Left ventricle myocardium superior (tissue), 1 donor: ENCODE measurements around the gene TMEM244. TPM values are rescaled to one million over a fixed set of nuclear protein-coding genes. Genes with fewer than 3 reads are reported as not detected.
"Not testable (repeated sequence)": the region's sequence is repeated elsewhere in the genome, so short reads cannot be mapped to it uniquely, and the experiment has no call there.

Experiments
- ATAC-seq: fragments of 200-7000 bp; cut with Tn5 transposase; one replicate; pipeline ENCODE4 v1.9.1; 2020; ENCODE audit warnings: mild to moderate bottlenecking, moderate library complexity
- DNase-seq: peaks from one replicate; pipeline ENCODE4 v3.0.0-alpha.2; 2020
- intact Hi-C: fragments of 100-400 bp; cut with micrococcal nuclease; formaldehyde crosslinking; loops from one replicate; pipeline ENCODE4 v1.11.0; 2022
- long read RNA-seq: library from polyadenylated mRNA; unstranded; transcript quantifications from one replicate; pipeline ENCODE4 v2.0.0, GENCODE V29; 2021
- total RNA-seq: library from RNA; stranded (reverse); fragmentation: NEBNext Ultra II Directional; extraction: Animal tissue kit (Norgen Biotek cat#: 25700); gene quantifications from one replicate; pipeline ENCODE4 v1.2.1, GENCODE V29; 2021
- donor health status: DM: no; HTN: yes; CAD: no; lungs with severe emphysema.

TMEM244 gene, protein sequence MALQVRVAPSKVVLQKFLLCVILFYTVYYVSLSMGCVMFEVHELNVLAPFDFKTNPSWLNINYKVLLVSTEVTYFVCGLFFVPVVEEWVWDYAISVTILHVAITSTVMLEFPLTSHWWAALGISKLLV
- not detected for total RNA-seq
- long read RNA-seq = 0 reads

DNA sequence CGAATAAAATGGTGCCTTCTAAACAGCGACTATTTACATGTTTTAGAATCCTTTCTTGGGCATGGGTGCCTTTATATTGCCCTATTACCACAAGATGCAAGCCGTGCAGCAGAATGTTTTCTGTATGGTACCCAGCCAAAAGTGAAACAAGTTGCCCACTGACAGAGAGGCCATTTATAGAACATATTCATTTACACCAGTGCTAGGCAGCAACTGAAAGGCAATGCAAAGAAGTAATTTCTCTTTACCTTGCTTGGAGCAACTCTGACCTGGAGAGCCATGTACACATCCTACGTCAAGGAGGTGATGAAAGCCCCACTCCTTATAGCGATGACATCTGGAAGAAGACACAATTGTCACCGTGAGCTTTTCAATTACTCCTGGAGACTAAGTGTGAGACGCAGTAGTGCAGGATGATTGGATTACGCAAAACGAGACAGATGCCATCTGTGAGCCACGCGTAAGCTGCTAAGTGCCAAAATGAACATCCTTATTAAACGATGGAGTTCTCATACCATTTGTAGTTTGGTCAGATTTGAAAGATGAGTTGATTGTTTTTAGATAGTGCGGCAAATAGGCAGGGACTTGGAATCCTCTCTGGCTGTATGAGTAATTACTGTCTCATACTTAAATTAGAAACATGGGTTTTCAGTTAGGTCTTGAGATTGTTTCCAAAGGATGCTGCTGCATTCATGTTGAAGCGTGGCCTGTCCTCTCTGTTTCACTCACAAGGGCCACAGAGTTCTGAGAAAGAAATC lies at the start of gene TMEM244:
TSS of gene TMEM244 (minus strand) at position 408 of the 758 bp plus-strand sequence. CDS start at position 281, 127 bp downstream.
- no peak for ATAC-seq
- no peak for DNase-seq
- intact Hi-C loops = no loop called here

DNA sequence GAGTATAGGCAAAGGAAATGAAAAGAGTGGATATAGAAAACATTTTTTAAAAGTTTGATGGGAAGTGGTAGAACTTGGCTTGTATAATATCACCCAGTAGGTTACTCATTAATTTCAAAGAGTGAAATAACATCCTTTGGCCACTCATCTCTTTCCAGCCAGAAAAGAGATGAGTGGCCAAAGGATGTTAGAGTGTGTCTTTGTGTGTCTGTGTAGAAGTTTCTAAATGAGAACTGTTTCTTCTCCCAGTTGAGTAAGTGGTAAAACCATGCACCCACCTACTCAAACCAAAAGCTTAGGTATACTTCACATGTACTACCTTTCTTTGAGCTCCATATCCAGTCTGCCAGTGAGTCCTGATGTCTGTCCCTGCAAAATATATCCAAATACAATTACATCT lies 47.7 kb upstream of the TMEM244 start:
- intact Hi-C loops = no loop called here
- ATAC-seq (no peak), DNase-seq (no peak)

DNA sequence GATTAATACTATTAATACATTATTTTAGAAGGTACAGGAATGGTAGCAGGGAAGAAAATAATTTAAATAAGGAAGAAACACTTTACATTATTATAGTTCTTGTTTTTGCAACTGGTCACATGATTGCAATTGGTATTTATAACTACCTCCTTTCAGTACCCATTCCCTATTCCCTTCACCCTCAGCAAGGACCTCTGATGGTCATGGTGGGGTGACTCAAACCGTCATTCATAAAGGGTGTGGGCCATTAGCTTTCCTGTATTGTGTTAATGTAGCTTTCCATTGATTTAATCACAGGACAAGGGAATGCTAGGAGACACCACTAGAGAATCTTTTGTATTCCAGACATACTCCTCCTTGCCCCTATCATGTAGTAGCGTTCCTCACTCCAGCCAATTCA lies 47.2 kb upstream of the TMEM244 start:
- intact Hi-C loops = no loop called here
- ATAC-seq = no peak
- DNase-seq = no peak

DNA sequence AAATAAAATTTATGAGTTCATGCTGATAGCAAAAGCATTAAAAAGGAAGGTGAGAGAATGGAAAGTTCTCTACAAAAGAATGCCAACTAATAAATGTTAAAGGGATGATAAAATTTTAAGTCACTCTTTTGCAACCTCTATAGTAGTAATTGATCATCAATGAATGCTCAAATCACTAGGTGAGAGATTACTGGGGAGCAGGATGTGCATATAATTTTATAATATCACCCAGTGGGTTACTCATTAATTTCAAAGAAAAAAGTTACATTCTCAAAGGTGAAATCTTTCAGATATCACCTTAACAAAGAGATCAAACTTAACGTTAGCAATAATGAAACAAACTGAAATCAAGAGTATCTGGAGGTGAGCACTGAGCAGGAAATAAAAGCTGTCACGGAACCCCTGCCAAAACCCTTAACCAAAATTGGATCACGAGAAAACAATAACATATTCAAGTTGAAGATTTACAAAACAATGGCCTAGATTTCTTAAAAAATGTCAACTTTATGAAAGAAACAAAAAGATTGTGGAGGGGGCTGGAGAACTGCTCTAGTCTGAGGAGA lies 45.5 kb upstream of the TMEM244 start:
- intact Hi-C loops = no loop called here
- DNase-seq (no peak), ATAC-seq (no peak)

DNA sequence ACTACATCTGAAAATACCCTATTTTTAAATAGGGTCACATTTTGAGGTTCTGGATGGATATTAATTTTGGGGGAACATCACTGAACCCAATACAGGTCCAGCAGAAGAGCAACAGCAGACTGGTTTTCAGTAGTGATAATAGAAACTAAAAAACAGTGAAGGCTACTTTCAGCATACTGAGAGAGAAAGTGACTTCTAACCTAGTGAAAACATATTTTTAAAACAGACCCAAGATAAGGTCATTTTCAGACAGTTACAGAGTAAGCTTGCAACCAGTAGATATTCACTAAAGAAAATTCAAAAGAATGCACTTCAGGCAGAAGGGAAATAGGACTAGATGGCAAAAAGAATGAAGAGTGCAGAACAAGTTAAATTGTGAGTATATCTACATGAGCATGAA lies 42.0 kb upstream of the TMEM244 start:
- intact Hi-C loops = no loop called here
- no peak for DNase-seq
- no peak for ATAC-seq

DNA sequence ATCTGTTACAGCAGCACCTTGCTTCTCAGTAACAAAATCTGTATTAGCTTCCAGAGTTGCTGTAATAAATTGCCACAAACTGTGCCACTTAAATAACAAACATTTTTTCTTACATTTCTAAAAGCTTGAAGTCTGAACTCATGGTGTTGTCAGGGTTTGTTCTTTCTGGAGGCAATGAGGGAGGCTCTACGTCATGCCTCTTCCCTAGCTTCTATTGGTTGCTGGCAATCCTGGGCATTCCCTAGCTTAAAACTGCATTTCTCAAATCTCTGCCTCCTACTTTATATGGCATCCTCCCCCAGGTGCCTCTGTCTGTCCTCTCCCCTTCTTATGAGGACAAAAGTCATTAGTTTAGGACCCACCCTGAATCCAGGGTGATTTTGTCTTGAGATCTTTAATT lies 41.6 kb upstream of the TMEM244 start:
- ATAC-seq = no peak
- intact Hi-C loops = no loop called here
- DNase-seq = no peak

DNA sequence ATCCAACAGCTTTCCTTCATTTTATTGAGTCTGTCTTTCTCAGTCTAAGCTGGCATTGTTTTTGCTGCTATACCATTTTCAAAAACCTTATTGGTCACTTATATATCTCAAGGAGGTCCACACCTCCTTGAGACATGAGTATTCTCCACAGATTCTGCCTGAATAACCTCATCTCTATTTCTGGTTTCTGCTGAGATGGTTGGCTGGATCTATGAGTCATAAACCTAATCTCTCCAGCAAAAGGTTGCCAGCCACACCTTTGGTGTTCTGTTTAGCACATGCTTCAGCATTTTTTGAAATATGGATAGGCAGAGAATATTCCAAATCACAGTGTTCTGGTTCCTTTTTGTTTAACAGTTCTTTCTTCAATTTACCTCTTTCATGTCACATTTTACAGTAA lies 40.8 kb upstream of the TMEM244 start:
- ATAC-seq = no peak
- intact Hi-C loops = no loop called here

DNA sequence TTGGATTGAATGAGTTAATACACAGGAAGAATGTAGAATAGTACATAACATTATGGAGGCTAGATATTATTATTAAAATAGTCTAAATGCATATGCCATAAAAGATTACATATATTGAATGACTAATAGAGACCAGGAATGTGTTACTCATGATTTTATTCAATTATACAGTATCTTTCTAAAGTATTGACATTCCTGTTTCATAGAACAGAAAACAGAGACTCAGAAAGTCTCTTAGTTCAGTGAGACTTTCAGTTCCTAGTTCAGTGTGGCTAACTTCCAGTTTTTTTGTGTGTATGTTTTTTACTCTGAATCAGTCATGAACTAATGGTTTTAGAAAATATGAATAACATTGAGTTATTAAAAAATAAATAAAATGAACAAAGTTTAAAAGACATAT lies 34.6 kb upstream of the TMEM244 start:
- intact Hi-C loops = no loop called here
- ATAC-seq = no peak
- DNase-seq = no peak

More for the DNA sequence above, 40.8 kb upstream of the TMEM244 start:
- DNase-seq = no peak

DNA sequence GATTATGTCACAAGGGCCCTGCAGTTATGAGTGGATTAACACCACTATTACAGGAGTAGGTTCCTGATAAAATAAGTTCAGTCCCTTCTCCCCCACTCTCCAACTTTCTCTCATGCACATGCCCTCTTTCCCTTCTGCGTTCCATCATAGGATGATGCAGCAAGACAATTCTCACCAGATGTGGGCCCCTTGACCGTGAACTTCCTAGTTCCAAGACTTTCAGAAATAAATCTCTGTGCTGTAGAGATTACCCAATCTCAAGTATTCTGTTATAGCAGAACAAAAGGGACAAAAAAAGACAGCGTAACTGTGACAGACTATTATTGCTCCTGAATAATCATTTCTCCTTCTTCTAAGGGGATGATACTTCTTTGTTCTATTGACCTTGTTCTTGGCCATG lies 33.8 kb upstream of the TMEM244 start:
- no peak for DNase-seq
- peak; percentile 21 for ATAC-seq
- intact Hi-C loops = no loop called here

DNA sequence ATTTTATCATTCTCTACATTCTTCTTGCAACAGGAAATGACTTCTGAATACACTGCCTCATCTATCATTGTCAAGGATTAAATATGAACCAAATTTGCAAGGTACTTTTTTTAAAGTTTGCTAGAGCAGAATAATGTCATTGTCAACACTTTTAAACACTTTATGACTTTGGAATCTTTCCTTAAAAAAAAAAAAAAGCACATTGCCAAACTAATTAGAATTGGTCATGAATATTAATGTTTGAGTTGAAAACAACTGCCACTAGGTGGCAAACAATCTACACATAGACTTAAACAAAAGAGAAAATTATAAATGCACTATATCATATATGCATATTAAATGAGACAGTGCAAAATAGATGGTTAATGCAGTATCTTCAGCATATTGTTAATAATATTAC lies 32.5 kb upstream of the TMEM244 start:
- no peak for DNase-seq
- intact Hi-C loops = no loop called here
- no peak for ATAC-seq

DNA sequence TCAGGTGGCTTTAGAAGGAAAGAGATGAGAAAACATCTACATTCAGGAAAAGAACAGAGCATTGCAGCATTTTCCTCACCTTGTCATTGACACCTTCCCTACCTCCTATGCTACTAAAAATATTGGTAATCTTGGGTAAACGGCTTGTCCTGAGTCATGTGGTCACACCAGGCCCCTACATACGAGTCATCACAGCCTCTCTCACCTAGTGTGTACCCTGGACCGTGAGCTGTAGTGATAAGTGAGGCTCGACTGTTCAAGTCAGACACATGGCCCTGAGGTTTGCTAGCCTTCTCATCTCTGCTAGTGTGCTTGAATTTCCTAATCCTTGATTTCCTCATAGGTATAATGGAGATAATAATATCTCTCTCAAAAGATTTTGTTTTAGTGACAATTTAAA lies 29.6 kb upstream of the TMEM244 start:
- intact Hi-C loops = no loop called here
- ATAC-seq (no peak), DNase-seq (no peak)

DNA sequence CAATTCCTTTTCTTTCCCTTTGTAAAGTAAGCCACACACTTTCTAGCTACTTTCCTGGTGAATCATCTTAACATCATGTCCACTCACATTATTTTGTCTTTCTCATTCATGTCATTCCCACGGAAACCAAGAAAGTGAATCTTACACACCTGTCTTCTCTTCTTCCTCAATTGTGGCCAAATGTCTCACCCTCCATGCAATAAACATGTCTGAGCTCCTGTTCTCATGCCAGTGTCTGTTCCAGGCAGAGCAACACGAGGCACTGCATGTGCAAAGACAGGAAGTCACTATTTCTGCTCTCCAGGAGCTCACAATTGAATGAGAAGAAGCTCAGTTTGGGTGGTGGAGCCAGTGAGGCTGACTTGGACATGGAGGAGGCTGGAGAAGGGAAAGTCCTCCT lies 29.0 kb upstream of the TMEM244 start:
- ATAC-seq = no peak
- DNase-seq = no peak
- intact Hi-C loops = no loop called here

DNA sequence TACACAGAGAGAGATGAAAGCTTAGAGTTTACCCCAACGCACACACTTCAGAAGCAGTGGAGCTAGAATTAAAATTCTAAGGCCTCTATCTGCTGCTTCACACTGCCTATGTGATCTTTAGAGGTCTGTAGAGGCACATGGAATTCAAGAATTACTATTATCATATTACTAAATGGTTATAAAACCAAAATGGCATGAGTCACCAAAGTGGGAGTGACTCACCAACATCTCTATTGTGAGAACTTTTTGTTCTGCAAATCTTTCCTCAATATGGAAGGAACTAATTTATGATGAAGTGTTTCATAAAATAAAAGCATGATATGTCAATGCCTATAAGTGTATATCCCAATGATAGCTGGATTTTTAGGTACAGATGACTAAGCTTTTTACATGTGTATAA lies 28.5 kb upstream of the TMEM244 start:
- intact Hi-C loops = no loop called here
- DNase-seq (no peak), ATAC-seq (no peak)

DNA sequence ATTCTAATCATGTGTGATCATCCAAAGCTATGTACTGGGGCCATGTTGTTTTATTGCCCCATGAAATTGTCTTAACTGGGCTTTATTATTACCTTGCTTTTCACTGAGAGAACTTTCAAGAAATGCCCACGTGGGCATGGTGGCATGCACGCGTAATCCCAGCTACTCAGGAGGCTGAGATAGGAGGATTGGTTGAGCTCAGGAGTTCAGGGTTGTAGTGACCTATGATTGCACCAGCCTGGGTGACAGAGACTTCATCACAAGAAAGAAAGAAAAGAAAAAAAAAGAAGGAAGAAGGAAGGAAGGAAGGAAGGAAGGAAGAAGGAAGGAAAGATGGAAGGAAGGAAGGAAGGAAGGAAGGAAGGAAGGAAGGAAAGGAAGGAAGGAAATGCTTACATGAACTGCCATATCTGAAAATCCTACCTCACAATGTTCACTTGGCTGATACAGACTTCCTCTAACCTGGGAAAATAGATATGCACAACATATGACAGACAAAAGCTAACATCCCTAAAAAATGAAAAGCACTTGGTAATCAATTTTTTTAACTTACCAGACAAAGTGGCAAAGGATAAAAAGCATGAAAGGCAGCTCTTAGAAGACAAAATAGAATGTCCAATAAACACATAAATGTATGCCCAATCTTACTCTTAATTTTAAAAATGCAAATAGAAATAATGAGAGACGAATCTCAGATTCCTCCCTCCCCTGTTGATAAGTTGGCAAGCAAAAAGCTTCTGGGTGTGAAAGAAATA lies 25.5 kb upstream of the TMEM244 start:
- intact Hi-C loops = no loop called here
- DNase-seq (no peak), ATAC-seq (no peak)

DNA sequence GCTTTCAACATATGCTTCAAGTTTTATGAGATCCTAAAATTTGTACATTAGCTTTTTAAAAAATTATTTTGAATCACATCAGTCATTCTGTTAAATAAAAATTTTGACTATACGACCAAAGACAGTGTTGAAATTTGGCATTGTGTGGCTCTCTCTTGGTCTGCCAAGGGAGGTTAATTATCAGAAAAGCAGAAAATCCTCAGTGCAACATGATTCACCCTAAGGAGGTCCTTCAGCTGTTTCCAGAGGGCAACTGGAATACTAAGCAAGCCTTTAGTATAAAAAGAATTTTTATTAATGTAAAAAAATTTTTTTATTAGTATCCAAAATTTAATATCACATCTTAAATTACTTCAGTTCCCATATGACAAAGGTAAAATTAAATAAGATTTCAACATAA lies 23.1 kb upstream of the TMEM244 start:
- ATAC-seq (no peak), DNase-seq (no peak)
- intact Hi-C loops = no loop called here

DNA sequence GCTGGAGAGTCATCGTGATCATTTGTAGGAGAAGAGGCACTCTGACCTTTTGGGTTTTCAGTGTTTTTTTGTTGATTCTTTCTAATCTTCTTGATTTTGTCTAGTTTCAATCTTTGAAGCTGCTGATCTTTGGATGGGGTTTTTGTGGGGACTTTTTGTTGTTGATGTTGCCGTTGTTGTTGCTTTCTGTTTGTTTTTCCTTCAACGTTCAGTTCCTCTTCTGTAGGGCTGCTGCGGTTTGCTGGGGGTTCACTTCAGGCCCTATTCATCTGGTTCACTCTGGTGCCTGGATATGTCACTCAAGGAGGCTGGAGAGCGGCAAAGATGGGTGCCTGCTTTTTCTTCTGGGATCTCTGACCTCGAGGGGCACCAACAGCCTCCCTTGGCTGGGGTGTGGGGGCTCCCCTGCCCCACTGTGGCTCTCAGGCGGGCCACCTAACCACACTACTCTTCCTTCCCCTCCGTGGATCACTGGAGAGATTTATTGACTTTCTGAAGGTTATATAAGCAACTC lies 21.5 kb upstream of the TMEM244 start:
- intact Hi-C loops = no loop called here

DNA sequence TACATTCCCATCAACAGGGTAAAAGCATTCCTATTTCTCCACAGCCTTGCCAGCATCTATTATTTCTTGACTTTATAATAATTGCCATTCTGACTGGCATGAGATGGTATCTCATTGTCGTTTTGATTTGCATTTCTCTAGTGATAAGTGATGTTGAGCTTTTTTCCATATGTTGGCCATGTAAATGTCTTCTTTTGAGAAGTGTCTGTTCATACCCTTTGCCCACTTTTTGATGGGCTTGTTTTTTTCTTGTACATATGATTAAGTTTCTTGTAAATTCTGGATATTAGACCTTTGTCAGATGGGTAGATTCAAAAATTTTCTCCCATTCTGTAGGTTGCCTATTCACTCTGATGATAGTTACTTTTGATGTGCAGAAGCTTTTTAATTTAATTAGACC lies 16.8 kb upstream of the TMEM244 start:
- ATAC-seq, intact Hi-C loops, DNase-seq: not testable (repeated sequence)

More for the DNA sequence above, 21.5 kb upstream of the TMEM244 start:
- ATAC-seq (no peak), DNase-seq (no peak)

DNA sequence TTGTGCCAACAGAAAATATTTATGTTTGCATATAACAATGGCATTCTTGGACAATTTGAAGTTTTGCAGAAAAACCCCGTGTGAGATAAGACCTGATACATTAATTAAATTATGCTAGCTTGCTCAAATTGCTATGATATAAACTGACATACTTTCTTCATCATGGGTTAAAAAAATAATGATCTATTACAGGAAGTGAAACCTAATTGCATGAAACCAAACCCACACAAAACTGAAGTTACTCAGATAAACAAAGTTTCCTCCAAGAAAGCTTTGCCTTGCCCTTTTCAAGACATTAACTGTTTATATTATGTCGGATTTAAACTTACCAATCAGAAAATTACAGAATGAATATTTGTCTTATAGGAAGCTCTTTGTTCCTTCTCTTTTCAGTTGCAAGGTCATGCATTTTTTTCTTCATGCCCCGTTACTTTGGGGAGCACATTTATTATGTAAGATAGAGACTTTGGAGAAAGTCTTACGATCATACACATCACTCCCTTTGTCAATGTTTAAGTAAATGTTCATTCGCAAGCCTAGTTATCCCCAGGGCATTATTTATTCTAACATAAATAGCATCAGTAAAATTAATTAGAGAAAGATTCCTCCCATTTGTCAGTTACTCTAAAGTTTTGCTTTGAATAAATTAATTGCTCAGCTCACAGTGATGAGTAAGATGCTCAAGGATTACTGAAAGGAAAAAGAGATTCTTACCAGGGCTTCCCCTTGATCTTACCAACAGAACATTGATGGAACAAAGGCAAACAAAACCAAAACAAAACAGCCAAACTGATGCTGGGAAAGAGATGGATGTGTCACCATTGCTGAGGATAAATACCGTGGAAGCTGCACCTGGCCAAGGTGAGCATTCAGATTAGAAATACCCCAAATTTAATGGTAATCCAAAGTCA lies 14.8 kb upstream of the TMEM244 start:
- DNase-seq = no peak
- intact Hi-C loops = no loop called here
- no peak for ATAC-seq

DNA sequence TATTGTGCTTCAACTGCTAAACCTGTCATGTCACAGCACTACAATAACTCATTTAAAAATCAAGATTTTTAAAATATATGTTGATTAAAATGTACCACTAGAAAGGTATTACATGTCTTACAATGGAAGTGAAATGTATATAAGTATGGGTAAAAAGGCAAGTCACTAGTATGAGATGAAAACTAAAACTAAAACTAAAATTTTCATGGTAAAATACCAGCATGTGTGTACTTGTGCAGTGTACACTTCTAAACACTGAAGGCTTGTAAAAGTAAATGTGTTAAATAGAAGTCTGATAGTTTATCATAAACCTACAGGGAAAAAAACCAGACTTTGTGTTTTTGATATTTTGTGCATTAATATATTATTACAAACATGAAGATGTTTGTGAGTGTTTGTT lies 13.7 kb upstream of the TMEM244 start:
- no peak for DNase-seq
- no peak for ATAC-seq

More for the DNA sequence above, 13.7 kb upstream of the TMEM244 start:
- intact Hi-C loops = no loop called here
